LNCAP (cell line): ENCODE data around the gene ZNF582.

Source experiments
- CTCF ChIP-seq: fragments of 450-650 bp; IDR thresholded peaks from 2 replicates; pipeline ENCODE4 v1.5.1; 2017; ENCODE audit warnings: mild to moderate bottlenecking

ZNF582 gene

DNA sequence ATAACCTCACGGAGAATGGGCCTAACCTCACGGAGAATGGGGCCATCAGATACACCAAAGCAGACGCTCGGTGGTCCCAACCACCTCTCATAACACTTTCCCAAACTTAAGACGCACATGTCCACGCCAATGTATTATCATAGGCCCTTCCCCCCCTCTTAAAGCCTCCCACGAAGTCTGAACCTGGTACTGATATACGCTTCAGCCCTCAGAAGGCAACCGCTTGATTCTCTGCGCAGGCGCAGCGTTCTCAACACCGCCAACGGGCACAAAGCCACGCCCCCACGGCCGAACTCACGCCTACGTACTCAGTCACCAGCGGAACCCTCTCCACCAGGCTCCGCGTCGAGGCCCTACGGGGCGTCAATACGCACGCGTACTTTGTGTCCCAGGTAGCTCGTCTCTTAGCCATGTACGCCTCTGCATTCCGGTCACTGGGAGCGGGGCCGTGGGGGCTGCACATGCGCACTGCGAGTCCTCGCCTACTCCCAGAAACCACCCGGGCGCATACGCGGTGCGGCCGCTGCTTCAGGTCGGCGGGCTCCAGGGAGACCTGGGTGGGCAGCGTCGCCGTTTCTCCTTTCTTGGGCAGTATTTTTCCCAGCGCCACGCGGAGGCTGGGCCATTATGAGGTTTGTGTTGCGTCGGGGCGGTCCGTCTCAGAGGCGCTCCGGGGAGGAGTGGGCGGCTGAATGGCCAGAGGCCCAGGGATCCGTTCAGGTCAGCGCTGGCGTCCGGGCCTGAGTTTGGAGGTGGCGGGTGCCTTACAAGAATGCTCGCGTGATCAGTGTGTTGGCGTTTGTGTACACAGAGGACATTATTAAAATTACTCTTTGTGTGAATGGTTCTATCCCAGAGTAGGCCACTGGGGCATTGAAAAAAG lies 25.3 kb downstream of the ZNF582 start:
- no peak for TF ChIP-seq CTCF

DNA sequence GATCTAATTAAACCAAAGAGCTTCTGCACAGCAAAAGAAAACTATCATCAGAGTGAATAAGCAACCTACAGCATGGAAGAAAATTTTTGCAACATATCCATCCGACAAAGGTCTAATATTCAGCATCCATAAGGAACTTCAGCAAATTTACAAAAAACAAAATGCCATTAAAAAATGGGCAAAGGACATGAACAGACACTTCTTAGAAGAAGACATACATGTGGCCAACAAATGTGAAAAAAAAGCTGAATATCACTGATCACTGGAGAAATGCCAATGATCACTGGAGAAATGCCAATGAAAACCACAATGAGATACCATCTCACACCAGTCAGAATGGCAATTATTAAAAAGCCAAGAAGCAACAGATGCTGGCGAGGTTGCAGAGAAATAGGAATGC lies 32.5 kb downstream of the ZNF582 start:
- no peak for TF ChIP-seq CTCF

DNA sequence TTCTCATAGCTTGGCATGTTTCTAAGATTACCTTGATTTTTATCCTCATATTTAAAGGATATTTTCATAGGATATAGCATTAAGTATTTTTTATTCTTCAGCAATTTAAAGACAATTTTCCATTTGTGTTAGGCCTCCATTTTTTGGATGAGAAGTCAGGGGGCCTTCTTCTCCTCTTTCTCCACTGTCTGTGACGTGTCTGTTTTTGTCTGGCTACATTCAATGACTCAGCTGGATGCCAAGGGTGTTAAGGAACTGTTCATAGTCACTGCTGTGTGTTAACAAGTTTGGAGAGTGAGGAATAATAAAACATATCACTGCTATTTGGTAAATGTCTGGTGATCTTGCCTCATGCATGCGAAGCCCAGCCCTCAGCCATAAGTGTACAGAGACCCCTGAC lies 36.4 kb downstream of the ZNF582 start:
- no peak for TF ChIP-seq CTCF

GRCh38 chr19:56355517-56355916 lies 37.8 kb downstream of the ZNF582 start:
- TF ChIP-seq CTCF: no peak

- TF ChIP-seq CTCF: no peak
These were observed 42.1 kb downstream of the ZNF582 start for GRCh38 chr19:56351208-56351607.

DNA sequence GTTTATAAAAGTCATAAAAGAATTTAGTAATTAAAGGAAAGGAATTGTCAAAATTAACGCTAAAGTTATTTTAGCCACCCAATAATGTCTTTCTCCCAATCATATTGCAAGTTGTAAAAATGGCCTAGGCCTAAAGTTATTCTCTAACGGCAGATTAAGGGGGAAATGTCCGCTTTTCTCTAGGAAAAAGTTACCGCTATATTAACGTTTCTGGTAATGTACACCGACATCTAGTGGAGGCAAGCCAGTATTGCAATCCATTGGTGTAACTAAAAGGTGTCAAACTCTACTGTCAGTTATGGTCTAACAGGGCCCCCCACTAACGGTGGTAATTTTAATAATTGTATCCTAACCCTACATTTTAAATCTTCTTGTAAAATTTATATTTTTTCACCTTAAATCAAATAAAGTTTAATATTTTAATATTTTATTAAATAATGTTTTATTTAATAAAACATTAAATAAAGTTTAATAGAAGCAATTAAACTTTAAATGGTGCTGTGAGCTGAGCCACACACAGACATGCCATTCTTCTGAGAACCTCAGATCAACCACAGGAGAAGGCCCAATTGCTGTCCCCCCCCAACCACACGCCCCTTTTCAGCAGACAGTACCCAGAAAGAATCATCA lies 42.8 kb downstream of the ZNF582 start:
- TF ChIP-seq CTCF: peak; percentile 32; the same call in 1 of the 2 replicates

DNA sequence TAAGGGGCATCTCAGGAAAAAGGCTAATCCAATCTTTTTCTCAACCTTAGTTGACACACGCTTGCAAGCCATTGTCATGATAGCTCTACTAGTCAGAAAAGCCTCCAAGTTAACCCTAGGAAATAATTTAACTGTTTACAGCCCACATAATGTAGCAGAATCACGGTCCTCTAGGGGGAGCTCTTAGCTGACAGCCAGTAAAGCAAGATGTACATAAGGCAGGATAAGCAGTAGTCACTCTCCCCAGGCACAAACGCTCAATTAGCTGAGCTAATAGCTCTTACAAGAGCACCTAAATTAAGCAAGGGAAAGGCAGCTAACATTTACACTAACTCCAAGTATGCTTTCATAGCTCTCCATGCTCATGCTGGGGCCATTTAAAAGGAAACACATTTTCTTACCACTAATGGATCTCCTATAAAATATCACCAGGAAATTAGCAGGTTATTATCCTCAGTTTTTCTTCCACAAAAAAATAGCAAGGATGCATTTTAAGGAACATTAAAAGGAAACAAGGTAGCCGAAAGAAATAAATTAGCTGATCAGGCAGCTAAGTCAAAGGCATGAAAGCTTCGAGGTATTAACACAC lies 45.0 kb downstream of the ZNF582 start:
- 0 out of 2 replicates have a peak, but pooled peaks have one; percentile 14 for TF ChIP-seq CTCF
